ENCODE measurements around the gene GPX4. TPM values are rescaled to one million over a fixed set of nuclear protein-coding genes. Genes with fewer than 3 reads are reported as not detected.
A peak's percentile ranks its signal among the peaks of the same experiment; 100 is the strongest.

The GPX4 gene
- total RNA-seq, 1 donor from 2014 or later = 327 TPM

DNA sequence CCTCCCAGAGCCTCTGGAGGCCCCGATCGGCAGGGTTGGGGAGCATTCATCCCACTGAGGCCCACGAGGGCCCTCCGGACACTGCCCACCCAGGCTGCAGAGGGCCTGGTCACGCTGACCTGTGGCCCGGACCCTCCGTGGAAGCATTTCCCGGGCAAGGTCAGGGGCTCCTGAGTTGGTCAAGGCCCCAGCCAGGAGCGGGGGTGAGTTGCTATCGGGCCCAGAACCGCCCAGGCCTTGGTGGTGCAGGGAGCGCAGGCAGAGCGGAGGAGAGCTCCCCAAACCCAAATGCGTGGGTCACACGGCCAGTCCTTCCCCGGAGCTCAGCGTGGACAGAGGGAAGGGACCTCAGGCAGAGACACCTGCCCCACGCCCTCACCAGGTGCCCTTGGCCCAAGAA lies 25.7 kb downstream of the GPX4 start:
- intact Hi-C loops (cut with micrococcal nuclease) = loop anchor here (10.0 kb wide), 1 partner anchor 55 kb away; no protein-coding TSS in a partner anchor
- Histone ChIP-seq H3K4me3 (no peak overlapping the region), H3K27me3 (ENCODE audit: low read depth) (no peaks in the 10 kb centered on the region), H3K36me3 (peaks cover 35% of the 10 kb centered on the region), H3K27ac (replicated peaks) (no peak overlapping the region), H3K9me3 (replicated peaks) (no peaks in the 10 kb centered on the region), H3K4me1 (peaks cover 45% of the 10 kb centered on the region)
- DNase-seq = no peak
- TF ChIP-seq, protein P1, sequence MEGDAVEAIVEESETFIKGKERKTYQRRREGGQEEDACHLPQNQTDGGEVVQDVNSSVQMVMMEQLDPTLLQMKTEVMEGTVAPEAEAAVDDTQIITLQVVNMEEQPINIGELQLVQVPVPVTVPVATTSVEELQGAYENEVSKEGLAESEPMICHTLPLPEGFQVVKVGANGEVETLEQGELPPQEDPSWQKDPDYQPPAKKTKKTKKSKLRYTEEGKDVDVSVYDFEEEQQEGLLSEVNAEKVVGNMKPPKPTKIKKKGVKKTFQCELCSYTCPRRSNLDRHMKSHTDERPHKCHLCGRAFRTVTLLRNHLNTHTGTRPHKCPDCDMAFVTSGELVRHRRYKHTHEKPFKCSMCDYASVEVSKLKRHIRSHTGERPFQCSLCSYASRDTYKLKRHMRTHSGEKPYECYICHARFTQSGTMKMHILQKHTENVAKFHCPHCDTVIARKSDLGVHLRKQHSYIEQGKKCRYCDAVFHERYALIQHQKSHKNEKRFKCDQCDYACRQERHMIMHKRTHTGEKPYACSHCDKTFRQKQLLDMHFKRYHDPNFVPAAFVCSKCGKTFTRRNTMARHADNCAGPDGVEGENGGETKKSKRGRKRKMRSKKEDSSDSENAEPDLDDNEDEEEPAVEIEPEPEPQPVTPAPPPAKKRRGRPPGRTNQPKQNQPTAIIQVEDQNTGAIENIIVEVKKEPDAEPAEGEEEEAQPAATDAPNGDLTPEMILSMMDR (IDR thresholded peaks at IDR 0.05; ENCODE audit: borderline replicate concordance) = no peak

DNA sequence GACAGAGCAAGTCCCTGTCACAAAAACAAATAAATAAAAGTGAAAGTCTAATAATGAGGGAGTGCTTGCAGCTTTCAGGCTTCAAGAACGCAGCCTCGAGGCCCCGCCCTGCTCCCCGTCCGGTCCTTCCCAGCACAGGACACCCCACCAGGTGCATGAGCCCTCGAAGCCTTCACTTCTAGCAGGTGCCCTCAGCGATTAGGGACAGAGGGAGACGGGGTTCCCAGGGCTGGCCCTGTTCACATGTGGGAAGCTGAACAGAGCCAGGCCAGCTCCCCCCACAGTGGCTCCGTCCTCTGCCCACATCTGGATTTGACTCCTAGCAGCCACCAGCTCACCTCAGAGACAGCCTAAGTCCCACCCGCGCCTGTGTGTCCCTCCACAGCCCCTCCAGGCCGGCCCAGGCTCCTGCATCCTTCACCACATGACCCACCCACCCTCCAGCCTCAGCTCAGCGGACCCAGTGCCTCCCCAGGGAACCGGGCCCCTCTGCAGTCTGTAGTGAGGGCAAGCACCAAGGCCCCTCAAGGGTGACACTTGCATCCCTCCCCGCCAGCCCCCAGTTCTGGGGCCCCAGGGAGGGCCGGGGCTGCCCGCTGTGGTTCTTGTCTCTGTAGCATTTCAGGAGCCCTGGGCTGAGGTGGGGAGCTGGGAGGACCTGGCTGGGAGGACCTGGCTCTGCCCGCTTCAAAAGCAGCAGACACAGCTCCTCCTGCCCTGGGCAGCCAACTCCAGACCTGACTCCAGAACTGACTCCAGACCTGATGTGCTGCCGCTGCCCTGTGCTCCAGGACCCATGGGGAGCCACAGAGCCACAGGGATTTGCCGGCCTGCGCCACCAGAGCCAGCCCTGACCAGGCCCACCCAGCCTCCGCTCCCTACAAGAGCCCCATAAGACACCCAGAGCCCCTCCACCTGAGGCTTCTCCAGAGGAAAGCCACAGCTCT lies 27.2 kb downstream of the GPX4 start:
- TF ChIP-seq, protein P1 (IDR thresholded peaks at IDR 0.05; ENCODE audit: borderline replicate concordance) = no peak
- Histone ChIP-seq H3K9me3 (replicated peaks) (no peaks in the 10 kb centered on the region), H3K36me3 (peaks cover 24% of the 10 kb centered on the region), H3K4me1 (peaks cover 55% of the 10 kb centered on the region), H3K27ac (replicated peaks) (peak overlapping the region; percentile 93), H3K27me3 (ENCODE audit: low read depth) (no peaks in the 10 kb centered on the region), H3K4me3 (peak overlapping the region; percentile 79)
- intact Hi-C loops (cut with micrococcal nuclease) = no loop called here
- no peak for DNase-seq

DNA sequence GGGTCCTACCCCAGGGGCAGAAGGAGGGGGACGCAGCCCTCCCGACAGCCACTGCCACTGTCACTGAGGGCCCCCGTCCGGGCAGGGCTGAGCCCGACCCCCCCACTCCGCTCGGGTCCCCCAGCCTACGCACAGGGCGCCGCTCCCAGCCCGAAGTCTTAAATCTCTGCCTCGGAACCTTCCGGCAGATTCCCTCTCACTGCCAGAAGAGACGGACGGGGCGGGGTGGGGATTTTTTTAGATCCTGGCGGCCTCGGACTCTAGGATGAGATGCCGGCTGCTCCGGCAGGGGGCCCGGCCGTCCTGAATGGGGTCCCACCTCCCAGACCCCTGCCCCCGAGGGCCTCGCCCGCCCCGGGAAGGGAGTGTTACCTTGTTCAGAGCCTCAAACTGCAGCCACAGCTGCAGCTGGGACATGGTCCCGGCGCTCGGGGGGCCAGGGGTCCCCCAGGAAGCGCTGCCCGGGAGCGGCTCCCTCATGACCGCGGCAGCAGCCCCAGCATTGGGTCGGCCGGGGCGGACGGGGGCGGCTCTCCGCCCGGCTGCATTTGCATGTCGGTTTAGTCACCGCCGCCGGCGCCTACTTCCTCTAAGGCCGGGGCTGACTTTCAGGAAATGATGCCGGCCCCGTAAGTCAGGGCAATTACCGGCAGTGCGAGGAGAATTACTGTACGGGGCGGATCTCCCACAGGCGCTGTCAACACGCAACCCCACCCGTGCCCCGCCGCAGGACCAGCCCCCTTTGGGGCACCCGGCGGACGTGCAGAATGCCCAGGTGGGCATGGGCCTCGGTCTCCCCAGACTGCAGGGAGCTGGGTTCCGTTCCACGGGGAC lies 28.1 kb downstream of the GPX4 start:
- Histone ChIP-seq H3K27ac (replicated peaks) (peak overlapping the region; percentile 93), H3K27me3 (ENCODE audit: low read depth) (no peaks in the 10 kb centered on the region), H3K4me1 (peaks cover 63% of the 10 kb centered on the region), H3K9me3 (replicated peaks) (no peaks in the 10 kb centered on the region), H3K36me3 (peaks cover 15% of the 10 kb centered on the region), H3K4me3 (peak overlapping the region; percentile 79)
- peak; percentile 86 for DNase-seq
- TF ChIP-seq, protein P1 (IDR thresholded peaks at IDR 0.05; ENCODE audit: borderline replicate concordance) = peak; percentile 36
- intact Hi-C loops (cut with micrococcal nuclease) = no loop called here

DNA sequence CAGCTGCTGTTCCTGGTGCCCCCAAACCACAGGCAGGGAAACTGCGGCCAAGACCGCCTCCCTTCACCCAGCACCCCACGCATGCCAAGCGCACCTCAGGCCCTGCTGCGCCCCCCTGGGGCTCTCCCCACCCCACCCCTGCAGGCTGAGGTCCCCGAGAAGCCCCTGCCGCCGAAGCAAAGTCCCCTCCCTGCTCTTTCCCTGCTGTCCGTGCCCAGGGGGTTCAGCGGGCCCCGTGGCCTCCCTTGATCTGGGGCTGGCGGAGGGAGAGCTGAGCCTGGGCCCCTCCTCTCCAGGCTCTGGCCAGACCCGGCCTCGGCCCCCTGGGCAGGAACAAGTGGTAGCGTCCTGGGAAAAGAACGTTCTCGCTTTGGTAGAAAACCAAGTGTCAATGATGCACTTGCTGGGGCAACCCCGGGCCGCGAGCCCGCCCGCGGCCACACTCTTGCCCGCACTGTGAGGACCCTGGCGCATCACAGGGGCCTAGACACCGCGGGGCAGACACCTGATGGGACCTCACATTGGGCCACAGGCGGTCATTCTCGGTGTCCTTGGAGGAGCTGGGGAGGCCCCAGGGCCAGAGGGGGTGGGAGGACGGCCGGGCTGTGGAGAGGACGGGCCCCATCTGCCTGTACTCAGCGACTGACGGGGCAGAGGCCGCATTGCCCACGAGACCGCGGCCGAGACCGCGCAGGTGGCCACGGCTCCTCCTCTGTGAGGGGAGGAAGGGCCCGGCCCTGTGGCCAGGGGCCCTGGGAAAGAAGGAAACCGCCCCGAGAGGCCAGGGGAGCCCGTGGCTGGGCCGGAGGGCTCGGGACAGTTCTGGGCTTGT lies 29.0 kb downstream of the GPX4 start:
- no peaks in the 10 kb centered on the region for H3K27me3 ChIP-seq (ENCODE audit: low read depth)
- peaks cover 7% of the 10 kb centered on the region for H3K36me3 ChIP-seq
- H3K27ac ChIP-seq (replicated peaks) = peak overlapping the region; percentile 93
- peaks cover 63% of the 10 kb centered on the region for H3K4me1 ChIP-seq
- peak overlapping the region; percentile 79 for H3K4me3 ChIP-seq
- intact Hi-C loops (cut with micrococcal nuclease) = no loop called here
- no peaks in the 10 kb centered on the region for H3K9me3 ChIP-seq (replicated peaks)
- no peak for DNase-seq
- TF ChIP-seq, protein P1 (IDR thresholded peaks at IDR 0.05; ENCODE audit: borderline replicate concordance) = no peak
